Parathyroid adenoma (tissue), 2 donors: ENCODE results near the gene HOXD11.

Experiments
- H2AFZ ChIP-seq: fragments of 300-600 bp; sonication (generic); one replicate; pipeline ENCODE4 v1.7.0; 2017; ENCODE audit warnings: antibody characterized with exemption, mild to moderate bottlenecking
- H3K27ac ChIP-seq: fragments of 300-600 bp; sonication (generic); one replicate; pipeline ENCODE4 v1.7.0; 2017
- H3K27me3 ChIP-seq: fragments of 300-600 bp; sonication (generic); one replicate; pipeline ENCODE4 v1.7.0; 2017; ENCODE audit warnings: low read length; ENCODE audit not compliant: control insufficient read depth, insufficient read depth
- H3K36me3 ChIP-seq: fragments of 300-600 bp; sonication (generic); one replicate; pipeline ENCODE4 v1.7.0; 2017; ENCODE audit warnings: low read length; ENCODE audit not compliant: control insufficient read depth, insufficient read depth
- H3K4me1 ChIP-seq: fragments of 300-600 bp; sonication (generic); one replicate; pipeline ENCODE4 v1.7.0; 2017; ENCODE audit warnings: control low read depth
- H3K4me2 ChIP-seq: fragments of 300-600 bp; sonication (generic); one replicate; pipeline ENCODE4 v1.7.0; 2017; ENCODE audit warnings: low read length
- H3K4me3 ChIP-seq: fragments of 300-600 bp; sonication (generic); one replicate; pipeline ENCODE4 v1.7.0; 2017; ENCODE audit warnings: low read depth, low read length
- H3K79me2 ChIP-seq: fragments of 300-600 bp; sonication (generic); one replicate; pipeline ENCODE4 v1.7.0; 2017; ENCODE audit warnings: control low read depth
- H3K9ac ChIP-seq: fragments of 300-600 bp; sonication (generic); one replicate; pipeline ENCODE4 v1.7.0; 2017; ENCODE audit warnings: mild to moderate bottlenecking
- H3K9me3 ChIP-seq: fragments of 300-600 bp; sonication (generic); one replicate; pipeline ENCODE4 v1.7.0; 2017; ENCODE audit warnings: low read length; ENCODE audit not compliant: control insufficient read depth
- TF ChIP-seq, protein P1 (sequence below): fragments of 300-600 bp; sonication (generic); IDR thresholded peaks from one replicate; pipeline ENCODE4 v1.7.0; 2017; ENCODE audit warnings: antibody characterized with exemption, mild to moderate bottlenecking
- donor health status: primary hyperparathyroidism.

HOXD11 gene

DNA sequence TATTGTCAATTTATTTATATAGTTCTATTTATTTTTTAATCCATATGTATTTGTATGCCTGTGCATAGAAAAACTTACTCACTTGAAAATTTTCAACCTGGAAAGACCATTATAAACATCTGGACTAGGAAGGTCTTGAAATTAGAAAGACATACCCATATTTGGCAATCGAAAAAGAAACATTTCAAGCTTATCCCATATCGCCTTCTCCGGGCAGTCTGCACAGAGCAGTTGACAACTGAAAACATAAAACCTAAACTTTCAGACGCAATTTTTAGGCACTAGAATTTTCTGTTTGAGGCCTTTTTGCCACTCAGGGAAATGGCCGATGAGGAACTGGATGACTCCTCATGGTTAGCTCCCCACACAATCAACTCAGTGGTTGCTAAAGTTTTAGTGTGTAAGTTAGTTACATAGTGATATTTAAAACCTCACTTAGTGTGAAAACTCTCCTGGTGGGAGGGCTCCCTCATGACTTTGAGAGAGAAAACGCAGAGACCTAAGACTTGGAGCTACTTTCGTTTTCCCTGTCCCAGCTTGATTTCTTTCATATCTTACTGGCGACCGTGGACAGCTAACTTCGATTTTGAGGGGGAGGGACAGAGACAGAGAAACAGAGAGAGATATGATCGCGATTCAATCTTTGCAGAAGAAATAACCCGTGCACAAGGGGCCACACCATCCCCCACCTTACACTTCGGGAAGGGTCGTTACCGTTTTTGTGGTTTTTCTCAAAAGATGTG lies 10.7 kb upstream of the HOXD11 start:
- TF ChIP-seq, protein P1, sequence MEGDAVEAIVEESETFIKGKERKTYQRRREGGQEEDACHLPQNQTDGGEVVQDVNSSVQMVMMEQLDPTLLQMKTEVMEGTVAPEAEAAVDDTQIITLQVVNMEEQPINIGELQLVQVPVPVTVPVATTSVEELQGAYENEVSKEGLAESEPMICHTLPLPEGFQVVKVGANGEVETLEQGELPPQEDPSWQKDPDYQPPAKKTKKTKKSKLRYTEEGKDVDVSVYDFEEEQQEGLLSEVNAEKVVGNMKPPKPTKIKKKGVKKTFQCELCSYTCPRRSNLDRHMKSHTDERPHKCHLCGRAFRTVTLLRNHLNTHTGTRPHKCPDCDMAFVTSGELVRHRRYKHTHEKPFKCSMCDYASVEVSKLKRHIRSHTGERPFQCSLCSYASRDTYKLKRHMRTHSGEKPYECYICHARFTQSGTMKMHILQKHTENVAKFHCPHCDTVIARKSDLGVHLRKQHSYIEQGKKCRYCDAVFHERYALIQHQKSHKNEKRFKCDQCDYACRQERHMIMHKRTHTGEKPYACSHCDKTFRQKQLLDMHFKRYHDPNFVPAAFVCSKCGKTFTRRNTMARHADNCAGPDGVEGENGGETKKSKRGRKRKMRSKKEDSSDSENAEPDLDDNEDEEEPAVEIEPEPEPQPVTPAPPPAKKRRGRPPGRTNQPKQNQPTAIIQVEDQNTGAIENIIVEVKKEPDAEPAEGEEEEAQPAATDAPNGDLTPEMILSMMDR, result no peak
- Histone ChIP-seq H3K79me2 (no peaks in the 10 kb centered on the region), H3K9me3 (no peaks in the 10 kb centered on the region), H3K36me3 (no peaks in the 10 kb centered on the region), H3K27me3 (peaks cover 28% of the 10 kb centered on the region), H3K4me3 (no peak overlapping the region), H2AFZ (no peak overlapping the region), H3K27ac (no peak overlapping the region), H3K4me1 (no peaks in the 10 kb centered on the region), H3K4me2 (no peak overlapping the region), H3K9ac (no peak overlapping the region)

DNA sequence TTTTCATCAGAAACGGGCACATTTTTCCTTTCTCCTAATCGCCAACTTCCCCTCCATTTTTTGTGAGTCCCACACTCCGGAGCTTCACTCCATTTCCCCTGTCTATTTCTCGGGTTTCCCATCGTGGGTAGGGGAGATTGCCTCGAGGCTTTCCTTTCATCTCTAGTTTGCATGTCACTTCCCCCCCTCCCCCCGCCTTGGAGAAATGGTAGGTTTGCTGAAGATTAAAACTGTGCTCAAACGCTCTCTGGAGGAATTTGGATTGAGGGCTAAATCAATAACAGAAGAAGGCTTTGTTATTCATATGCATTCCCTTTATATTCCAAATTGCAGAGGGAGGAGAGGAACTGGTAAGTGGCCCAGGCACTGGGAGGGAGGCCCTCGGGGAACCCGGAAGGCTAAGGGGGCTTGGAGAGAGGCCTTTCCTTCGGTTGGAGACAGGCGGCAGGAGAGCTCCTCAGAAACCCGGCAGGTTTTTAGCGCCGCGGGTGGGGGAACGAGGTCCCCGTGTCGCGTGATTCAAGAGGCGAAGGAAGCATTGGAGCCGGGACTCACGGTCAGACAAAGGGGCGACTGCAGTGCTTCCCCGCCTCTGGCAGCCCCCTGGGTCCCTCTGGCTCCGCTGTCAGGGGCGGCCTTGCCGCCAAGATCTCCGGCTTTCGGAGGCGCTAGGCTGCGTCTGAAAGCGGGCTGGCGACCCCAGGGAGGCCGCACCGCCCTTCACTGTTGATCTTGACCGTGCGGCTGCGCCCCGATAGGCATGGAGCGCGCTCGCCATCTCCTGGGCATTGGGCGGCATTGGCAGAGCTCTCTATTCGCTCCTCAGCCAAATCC lies 9.9 kb upstream of the HOXD11 start:
- no peaks in the 10 kb centered on the region for H3K4me1 ChIP-seq
- H3K27ac ChIP-seq, result no peak overlapping the region
- peak overlapping the region; percentile 40 for H2AFZ ChIP-seq
- H3K36me3 ChIP-seq, result no peaks in the 10 kb centered on the region
- H3K27me3 ChIP-seq, result peaks cover 28% of the 10 kb centered on the region
- peak overlapping the region; percentile 27 for H3K4me2 ChIP-seq
- H3K9me3 ChIP-seq, result no peaks in the 10 kb centered on the region
- H3K4me3 ChIP-seq, result no peak overlapping the region
- H3K9ac ChIP-seq, result no peak overlapping the region
- TF ChIP-seq, protein P1, result peak; percentile 81
- no peaks in the 10 kb centered on the region for H3K79me2 ChIP-seq

DNA sequence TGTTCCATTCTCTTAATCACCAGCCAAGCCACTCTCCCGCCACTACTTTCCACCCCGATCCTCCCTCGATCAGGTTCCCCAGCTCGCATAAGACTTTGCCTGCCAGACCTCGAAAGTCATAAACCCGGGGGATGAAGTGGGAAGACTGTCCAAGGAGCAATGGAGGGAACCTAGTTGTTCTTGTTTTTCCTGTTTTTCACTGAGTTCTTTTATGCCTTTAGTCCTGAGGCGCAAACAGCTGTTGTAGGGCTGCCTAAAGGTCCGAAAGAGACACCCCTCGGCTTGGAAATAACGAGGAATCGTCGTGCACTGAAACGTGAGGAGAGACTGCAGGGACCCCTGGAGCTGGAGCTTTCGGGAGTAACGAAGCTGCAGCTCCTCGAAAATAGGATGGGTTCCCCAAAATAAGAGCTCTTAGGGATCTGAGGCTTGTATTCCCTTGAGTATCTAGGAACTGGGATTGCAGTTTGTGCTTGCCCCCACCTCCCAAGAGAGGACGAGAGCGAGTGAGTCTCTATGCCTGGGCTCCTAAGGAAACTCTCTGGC lies 9.2 kb upstream of the HOXD11 start:
- peak overlapping the region; percentile 27 for H3K4me2 ChIP-seq
- TF ChIP-seq, protein P1, result no peak
- peaks cover 30% of the 10 kb centered on the region for H3K27me3 ChIP-seq
- H2AFZ ChIP-seq, result no peak overlapping the region
- H3K27ac ChIP-seq, result no peak overlapping the region
- no peak overlapping the region for H3K4me3 ChIP-seq
- no peaks in the 10 kb centered on the region for H3K4me1 ChIP-seq
- no peaks in the 10 kb centered on the region for H3K9me3 ChIP-seq
- H3K79me2 ChIP-seq, result no peaks in the 10 kb centered on the region
- no peak overlapping the region for H3K9ac ChIP-seq
- H3K36me3 ChIP-seq, result no peaks in the 10 kb centered on the region

DNA sequence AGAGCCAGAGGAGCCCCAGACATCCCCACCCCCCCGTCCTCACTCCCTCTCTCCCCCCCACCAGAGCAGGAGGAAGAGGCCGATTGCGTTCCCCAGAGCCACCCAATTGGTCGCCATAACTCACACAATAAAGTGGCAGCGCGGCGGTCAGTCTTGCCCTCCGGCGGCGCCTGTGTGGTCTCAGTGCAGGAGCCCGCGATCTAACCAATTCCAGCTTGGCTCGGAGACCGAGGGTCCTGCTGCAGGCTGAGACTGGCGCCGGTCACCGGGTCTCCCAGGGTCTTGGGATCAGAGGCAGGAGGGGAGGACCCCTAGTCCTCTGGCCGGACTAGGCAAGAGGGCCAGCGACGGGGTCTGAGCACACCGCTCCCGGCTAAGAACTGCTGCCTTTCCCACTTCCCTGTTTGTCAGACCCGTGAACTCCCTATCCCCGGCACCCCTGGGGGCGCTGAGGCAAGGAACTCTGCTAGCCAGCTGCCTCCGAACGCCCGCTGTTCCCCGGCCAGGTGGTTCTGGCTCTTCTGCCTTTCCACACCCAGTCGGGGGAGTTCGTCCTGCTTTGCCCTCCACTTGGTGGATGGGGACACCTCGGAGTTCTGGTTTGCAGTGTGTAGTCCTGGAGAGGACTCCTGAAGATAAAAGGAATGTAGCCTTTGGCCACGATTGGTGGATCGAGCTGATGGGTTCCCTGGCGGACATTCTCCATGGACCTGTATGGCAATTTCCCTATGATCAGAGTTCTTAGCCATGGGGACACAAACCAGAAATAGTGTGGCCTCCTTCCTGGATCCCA lies 8.5 kb upstream of the HOXD11 start:
- Histone ChIP-seq H3K4me3 (no peak overlapping the region), H3K9me3 (no peaks in the 10 kb centered on the region), H3K79me2 (no peaks in the 10 kb centered on the region), H2AFZ (no peak overlapping the region), H3K4me2 (no peak overlapping the region), H3K27me3 (peaks cover 31% of the 10 kb centered on the region), H3K4me1 (no peaks in the 10 kb centered on the region), H3K36me3 (no peaks in the 10 kb centered on the region), H3K9ac (no peak overlapping the region), H3K27ac (no peak overlapping the region)
- TF ChIP-seq, protein P1, result no peak
